ENCODE results near the gene SMAD6.
"Not testable (repeated sequence)": the region's sequence is repeated elsewhere in the genome, so short reads cannot be mapped to it uniquely, and the experiment has no call there.

SMAD6 gene

DNA sequence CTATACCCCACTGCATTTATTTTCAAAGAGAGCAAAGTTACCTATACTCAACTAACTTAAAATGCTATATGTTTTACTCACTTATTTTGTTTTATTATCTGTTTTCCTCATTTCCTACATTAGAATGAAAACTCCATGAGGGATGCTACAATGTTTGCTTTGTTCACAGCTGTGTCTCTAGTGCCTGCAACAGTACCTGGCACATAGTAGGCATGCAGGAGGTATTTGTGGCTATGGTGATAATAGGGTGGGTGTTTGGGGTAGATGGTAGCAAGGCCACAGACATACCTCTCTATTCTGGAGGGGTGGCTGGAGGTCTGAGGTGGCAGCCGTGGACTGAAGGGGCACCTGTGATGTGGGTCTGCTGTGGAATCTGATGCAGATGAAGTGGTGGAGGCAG is 24.7 kb upstream of the SMAD6 start:
- DNase-seq, result no peak

DNA sequence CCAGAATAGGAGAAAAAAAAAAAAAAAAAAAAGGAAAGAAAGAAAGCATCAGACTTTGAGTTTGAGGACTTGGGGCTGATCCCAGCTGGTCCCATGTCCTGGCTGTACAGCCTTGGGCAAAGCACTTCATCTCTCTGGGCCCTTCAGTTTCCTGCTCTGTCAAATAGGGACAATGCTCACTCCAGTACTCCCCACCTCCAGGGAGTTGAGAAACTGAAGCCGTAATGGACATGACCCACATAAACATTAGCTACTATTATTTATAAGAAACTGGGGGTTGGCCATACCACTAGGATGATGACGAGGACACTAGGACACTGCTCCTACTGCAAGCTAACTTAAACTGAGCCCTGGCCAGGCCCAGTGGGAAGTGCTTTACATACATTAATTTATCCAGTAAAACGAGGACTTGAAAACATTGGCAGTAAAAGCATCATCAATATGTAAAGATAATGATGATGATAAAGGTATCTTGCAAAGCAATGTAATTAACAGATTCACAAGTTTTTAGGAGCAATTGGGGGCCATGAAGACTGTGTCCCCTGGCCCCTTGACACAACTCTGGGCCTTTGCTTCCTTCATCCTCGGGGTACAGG is 22.9 kb upstream of the SMAD6 start:
- DNase-seq, result no peak

DNA sequence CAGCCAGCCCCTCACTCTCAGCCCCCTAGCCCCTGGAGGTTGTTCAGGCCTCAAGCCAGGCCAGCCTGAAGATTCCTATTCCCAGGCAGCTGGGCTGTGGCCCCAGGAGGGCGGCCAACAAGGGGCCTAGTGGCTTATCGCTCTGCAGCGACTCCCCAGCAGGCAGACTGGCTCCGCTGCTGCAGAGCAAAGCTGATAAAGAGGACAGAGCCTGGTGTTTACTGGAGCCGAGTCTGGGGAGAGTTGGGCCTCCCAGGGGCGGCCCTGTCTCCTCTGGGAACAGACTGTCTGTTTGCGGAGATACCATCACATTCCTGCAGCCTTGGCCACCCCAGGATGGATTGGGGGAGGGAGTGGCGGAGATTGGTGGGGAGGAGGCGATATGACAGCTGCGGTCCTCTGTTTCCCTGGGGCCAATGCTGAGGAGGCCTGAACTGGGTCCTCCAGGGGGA is 22.4 kb upstream of the SMAD6 start:
- no peak for DNase-seq

DNA sequence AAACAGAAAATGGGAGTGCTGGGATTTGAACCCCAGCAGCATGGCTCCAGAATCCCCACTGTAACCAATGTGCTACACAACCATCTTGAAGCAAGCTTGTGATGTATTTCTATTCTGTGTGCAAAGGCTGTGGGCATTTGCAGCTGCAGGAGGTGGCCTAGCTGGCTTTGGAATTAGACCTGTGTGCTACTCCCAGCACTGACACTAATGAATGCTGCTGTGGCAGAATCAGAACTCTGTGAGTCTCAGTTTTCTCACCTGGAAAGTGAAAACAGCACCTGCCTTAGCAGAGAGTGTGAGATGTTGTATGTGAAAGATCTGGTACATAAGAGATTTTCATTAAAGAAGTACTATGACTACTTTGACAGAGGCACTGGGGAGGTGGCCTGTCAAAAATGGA is 21.5 kb upstream of the SMAD6 start:
- no peak for DNase-seq

DNA sequence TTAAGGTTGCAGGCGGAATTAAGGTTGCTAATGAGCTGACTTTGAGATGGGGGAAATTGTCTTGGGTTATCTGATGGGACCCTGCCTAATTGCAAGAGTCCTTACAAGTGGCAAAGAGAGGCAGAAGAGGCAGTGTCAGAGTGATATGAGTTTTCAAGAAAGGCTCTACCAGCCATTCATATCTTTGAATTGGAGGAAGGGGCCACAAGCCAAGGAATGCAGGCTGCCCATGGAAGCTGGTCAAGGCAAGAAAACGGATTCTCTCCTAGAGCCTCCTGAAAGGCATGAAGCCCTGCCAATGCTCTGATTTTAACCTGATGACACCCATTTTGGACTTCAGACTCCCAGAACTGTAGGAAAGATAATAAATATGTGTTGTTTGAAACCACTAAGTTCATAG is 20.6 kb upstream of the SMAD6 start:
- DNase-seq, result no peak

DNA sequence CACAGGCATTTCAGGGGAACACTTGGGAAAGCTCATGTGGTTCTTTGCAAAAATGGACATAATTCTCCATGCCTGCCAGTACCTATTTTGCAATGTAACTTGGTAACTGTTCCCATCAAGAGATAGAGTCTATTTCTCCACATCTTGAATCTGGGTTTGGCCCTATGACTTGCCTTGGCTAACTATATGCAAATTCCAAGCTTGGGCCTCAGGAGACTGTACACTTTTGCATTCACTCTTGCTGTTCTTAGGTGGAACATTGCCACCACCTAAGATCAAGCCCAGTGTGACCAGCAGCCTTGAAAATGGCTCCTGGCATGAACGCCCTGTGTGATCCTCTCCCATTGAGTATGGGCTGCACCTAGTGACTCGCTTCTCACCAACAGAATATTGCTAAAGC is 19.8 kb upstream of the SMAD6 start:
- no peak for DNase-seq

DNA sequence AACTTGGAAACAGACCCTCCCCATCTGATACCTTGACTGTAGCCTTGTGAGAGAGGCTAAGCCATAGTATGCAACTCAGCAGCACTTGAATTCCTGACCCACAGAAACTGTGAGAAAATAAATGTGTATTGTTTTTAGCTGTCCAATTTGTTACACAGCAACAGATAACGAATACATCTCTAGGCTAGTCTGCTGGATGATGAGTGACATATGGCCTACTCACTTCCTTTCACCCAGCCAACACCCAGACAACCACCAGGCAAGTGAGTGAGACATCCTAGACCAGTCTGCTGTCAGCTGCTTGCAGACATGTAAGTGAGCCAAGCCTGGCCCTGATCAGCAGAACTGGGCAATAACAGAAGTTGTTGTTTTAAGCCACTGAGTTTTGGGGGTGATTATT is 19.2 kb upstream of the SMAD6 start:
- no peak for DNase-seq

DNA sequence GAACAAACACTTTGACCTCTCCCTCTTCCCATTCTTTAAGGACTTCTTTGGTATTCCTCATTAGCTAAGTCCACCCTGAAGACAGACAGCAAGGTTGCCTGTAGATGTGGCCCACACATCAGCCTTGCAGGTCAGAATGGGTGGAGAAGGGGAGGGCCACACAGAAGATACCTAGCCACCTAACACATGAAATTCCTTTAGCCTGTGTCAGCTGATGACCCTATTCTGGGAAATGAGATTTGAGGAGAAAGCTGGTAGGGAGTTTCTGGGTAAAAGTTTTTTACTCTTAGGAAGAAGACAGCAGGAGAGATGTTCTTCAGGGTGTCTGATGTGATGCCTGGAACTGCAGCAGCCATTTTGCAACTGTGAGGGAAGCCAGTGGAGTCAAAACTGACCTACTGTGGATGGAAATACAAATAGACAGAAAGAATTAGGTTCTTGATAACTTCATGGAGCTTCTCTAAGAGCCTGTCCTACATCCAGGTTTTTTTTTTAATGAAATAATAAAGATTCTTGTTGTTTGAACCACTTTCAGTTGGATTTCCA is 17.8 kb upstream of the SMAD6 start:
- no peak for DNase-seq

DNA sequence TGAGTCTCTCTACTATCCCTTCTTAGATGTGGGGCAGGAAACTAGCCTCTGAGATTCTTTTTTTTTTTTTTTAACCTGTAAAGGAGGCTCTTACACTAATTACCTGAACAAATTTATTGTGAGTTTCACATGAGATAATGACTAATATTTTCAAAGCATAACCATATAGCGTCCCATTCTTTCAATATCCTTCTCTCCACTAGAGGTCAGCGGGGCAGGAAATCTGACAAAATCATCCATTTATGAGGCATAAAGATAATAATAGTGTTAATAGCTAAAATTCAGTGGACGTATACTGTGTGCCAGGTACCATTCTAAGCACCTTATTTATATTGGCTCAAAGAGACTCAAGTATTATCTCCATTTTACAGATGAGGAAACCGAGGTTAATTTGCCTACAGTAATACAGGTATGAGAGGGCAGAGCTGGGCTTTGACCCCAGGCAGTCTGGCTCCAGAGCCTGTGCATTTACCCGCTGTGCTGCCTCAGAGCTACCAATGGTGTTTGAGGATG is 16.3 kb upstream of the SMAD6 start:
- no peak for DNase-seq

DNA sequence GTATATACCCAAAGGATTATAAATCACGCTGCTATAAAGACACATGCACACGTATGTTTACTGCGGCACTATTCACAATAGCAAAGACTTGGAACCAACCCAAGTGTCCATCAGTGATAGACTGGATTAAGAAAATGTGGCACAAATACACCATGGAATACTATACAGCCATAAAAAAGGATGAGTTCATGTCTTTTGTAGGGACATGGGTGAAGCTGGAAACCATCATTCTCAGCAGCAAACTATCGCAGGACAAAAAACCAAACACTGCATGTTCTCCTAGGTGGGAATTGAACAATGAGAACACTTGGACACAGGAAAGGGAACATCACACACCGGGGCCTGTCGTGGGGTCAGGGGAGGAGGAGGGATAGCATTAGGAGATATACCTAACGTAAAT is 11.1 kb upstream of the SMAD6 start:
- DNase-seq, result not testable (repeated sequence)

DNA sequence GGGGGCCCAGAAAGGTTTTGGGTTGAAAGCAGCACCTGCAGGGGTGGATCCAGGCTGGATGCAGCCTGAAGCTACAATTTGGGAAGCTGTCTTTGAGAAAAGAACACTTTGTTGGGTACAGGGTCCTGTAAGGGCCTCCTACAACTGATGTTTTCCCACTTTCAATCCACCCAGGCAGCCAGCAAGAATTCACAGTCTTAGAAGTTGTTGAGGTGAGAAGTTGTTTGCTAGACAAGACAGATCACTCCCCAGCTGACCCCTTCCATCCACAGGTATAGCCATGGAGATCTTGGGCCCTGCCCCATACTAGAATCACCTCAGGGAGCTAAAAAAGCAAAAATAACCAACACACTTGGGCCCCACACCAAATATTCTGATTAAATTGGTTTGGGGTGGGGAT is 10.3 kb upstream of the SMAD6 start:
- DNase-seq, result no peak

DNA sequence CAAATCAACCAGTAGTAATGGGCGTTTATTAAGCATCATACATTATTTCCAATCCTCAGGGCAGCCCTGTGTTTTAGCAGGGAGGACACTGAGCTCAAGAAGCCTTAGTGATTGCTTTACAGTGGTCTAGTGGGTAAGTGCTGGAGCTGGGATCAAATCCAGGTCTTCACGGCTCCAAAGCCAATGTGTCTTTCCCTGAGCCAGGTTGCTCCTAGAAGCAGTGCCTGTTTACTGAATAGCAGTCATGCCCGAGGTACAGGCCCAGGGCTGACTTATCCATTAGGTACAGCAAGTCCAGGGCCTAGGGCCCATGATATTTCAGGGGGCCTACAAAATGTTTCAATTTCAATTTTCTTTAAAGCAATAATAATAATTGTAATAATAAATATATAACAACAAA is 9.6 kb upstream of the SMAD6 start:
- DNase-seq, result no peak

DNA sequence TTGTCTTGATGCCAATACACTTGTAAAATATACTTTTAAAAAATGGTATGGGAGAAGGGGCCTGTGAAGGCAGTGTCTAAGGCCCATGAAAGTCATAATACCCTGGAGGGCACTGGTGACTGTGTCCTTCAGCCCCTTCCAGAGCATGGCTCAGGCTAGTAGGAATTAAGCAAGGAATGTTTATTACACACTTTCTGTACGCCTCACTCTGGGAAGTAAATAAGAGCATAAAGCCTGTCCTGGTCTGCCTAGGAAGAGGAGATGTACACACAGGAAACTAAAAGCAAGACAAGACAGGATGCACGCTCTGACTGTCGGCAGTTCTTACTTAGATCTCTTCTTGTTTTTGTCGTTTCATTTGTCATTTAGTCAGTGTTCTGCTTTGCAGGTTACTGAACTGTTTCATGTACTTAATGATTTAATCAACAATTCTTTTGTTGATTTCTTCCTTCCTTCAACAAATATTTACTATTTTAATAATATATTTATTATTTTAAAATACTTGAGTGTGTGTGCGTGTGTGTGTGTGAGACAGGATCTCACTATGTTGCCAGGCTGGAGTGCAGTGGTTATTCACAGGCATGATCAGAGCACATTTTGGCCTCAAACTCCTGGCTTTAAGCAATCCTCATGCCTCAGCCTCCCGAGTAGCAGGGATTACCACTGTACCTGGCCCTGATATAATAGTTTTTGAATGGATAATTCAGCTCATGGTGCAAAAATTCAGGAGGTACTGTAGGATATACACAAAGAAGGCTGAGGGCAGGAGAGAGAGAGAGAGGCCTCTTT is 9.0 kb upstream of the SMAD6 start:
- no peak for DNase-seq

DNA sequence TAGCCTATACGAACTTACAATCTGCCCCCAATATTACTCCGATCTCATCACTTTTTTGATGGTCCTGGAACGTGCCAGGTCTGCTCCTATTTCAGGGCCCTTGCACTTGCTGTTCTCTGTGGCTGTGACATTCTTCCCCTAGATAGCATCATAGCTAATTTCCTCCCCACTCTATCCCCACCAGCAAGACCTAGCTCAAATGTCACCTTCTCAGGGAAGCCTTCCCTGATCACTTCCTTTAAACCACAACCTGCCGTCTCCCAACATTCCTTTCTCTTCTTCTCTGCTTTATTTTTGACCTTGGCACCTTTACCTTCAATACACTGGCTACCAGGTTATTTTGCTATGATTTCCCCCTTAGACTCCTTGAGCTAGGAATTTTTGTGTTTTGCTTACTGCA is 5.3 kb upstream of the SMAD6 start:
- DNase-seq, result no peak

DNA sequence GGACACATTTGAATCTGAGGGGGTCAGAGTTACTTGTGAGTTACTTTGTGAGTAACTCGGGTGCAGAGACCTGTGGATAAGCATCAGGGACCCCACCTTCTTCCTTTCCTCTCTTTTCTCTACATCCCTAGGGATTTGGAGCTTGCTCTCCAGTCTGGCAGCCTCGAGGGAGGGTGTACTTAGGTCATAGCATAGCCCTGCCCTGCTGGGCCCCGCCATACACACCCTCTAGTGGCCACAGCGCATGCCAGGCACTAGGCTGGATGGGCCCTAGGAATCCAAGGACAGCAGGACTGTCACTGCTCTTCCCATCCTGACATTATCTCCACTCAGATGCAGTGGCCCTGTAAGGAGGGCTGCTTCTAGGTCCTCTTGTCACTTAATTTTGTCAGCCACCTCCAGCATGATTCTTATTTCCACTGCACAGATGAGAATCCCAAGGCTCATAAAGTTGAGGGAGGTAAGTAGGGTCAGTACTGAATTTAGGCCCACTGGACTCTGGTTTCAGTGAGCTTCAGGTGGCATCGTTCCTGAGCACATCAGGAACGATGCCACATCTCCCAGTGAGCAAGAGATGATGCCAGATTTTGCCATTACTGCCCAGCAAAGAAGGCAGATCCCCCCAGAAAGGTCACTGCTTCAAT is 3.6 kb upstream of the SMAD6 start:
- DNase-seq, result peak; percentile 36

DNA sequence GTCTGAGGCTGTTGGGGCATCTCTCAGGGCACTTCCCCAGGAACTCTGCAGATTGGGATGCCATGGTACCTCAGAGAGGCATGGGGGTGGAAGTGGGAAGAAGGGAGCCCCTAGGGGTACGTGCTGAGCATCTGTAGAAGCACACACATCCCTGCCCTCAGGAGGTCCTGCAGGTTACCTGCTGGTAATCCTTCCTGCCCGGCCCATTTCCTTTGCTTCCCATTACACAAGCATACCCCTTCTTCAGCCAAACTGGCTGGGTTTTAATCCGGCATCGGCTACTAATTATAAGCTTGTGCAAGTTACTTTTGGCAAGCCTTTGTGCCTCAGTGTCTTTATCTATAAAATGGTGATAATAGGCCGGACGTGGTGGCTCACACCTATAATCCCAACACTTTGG is 3.1 kb upstream of the SMAD6 start:
- no peak for DNase-seq

DNA sequence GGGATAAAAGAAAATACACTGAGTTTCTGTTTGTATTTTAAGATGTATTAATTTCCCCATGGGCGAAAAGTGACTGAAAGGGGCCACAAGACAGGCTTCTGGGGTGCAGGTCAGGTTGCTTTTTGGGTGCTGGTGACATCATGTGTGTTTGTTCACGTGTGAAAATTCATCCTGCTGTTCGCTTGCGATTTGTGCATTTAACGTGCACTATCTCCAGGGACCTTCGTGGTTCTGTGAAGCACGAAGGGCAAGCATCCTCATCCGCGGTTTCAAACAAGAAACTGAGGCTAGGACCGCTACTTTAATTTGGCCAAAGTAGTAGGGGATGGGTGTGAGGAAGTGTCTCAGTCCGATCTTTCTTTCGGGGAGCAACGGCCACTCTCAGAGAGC is 1.6 kb upstream of the SMAD6 start:
- no peak for DNase-seq

DNA sequence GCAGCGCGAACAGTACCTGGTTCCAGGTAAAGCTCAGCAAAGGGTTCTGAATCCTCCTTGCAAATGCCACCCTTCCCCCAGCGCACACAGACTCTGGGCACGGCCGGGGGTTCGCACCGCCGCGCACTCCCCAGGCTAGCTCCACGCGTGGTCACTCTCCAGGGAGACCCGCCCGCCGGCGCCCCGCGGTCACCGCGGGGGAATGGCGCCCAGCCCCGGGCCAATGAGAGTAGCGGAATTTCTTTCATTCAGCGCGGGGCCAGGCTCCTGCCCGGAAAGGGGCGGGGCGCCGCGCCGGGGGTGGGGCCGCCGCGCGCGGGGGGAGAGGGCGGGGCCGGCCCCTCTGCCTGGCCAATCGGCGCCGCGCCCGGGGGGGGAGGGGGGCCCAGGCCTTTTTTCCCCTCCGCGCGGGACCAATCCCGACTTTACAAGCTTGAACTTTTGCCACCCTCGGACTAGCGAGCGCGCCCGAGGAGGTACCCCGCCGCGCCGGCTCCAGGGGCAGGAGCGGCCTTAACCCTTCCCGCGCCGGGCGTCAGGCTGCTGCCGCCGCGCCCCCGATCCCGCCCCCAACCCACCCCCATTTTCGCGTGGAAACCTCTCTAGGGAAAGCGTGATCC is 1.1 kb upstream of the SMAD6 start:
- DNase-seq, result peak; percentile 62

DNA sequence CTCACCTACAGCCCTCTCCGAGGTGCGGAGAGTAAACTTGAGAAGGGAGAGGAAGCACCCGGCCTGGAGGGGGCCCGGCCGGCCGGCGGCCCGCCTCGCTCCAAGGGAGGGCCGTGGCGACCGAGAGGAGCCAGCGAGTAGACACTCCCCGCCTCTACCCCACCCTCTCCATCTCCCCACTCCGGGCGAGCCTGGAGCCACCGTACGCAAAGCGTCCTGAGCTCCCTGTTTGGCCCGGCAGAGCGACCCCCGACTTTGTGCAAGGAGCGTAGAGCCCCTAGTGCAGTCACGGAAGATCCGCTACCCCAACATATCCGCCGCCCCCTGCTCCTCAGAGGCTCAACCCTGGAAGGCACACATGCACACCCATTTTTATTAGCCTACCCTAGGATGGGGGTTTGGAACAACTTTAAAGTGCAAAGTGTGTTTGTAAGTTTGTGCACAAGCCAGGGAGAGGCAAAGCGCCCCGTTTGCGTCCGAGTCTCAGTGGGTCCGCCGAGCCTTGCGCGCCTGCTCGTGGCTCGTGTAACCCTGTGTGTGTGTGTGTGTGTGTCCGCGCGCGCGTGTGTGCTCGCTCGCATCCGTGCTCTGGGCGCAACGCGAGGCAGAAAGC is 508 bp upstream of the SMAD6 start:
- no peak for DNase-seq

DNA sequence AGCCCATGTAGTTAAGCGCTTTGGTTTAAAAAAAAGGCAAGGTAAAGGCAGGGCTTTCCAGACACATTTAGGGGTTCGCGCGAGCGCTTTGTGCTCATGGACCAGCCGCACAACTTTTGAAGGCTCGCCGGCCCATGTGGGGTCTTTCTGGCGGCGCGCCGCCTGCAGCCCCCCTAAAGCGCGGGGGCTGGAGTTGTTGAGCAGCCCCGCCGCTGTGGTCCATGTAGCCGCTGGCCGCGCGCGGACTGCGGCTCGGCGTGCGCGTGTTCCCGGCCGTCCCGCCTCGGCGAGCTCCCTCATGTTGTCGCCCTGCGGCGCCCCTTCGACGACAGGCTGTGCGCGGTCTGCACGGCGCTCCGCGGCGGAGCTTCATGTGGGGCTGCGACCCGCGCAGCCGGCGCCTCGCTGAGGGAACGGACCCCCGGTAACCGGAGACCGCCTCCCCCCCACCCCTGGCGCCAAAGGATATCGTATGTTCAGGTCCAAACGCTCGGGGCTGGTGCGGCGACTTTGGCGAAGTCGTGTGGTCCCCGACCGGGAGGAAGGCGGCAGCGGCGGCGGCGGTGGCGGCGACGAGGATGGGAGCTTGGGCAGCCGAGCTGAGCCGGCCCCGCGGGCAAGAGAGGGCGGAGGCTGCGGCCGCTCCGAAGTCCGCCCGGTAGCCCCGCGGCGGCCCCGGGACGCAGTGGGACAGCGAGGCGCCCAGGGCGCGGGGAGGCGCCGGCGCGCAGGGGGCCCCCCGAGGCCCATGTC is 927 bp downstream of the SMAD6 start:
- no peak for DNase-seq

DNA sequence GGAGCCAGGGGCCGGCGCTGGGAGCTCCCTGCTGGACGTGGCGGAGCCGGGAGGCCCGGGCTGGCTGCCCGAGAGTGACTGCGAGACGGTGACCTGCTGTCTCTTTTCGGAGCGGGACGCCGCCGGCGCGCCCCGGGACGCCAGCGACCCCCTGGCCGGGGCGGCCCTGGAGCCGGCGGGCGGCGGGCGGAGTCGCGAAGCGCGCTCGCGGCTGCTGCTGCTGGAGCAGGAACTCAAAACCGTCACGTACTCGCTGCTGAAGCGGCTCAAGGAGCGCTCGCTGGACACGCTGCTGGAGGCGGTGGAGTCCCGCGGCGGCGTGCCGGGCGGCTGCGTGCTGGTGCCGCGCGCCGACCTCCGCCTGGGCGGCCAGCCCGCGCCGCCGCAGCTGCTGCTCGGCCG is 1.5 kb downstream of the SMAD6 start:
- peak; percentile 15 for DNase-seq

Data from NCI-H146 (cell line).